ENCODE results near the gene GJB4. TPM values are rescaled to one million over a fixed set of nuclear protein-coding genes. Genes with fewer than 3 reads are reported as not detected.

The GJB4 gene
- total RNA-seq, 1 experiment from 2014 or later: 0.07 TPM

GRCh38 chr1:34750610-34751009 is 8.9 kb upstream of the GJB4 start:
- H3K9me3 Mint-ChIP-seq: no peaks in the 10 kb centered on the region
- POLR2A ChIA-PET: no interaction called here

GRCh38 chr1:34753163-34753562 is 6.4 kb upstream of the GJB4 start:
- Mint-ChIP-seq H3K4me3 (no peak overlapping the region), H3K9me3 (0 out of 2 replicates have a peak, but pooled peaks cover 6% of the 10 kb centered on the region), H3K4me1 (peaks cover 20% of the 10 kb centered on the region), H3K27me3 (ENCODE audit: low read depth) (no peaks in the 10 kb centered on the region), H3K27ac (no peak overlapping the region), H3K36me3 (no peaks in the 10 kb centered on the region)
- ChIA-PET POLR2A (no interaction called here), CTCF (interaction anchor here (0.9 to 5.8 kb wide), 4 partner anchors 10 to 113 kb away, joined by 3 to 45 read pairs (median 4); partner anchors contain the start of gene SMIM12)
- TF ChIP-seq FOXJ3 (CRISPR knock-in tag; IDR thresholded peaks at IDR 0.05; ENCODE audit: borderline replicate concordance): no peak
- TF ChIP-seq ZNF396 (CRISPR knock-in tag; IDR thresholded peaks at IDR 0.05; ENCODE audit: borderline replicate concordance): no peak
- TF ChIP-seq TP53 (CRISPR knock-in tag; IDR thresholded peaks at IDR 0.05): no peak
- TF ChIP-seq NR2C2 (CRISPR knock-in tag; IDR thresholded peaks at IDR 0.05): no peak
- TF ChIP-seq, protein P1, sequence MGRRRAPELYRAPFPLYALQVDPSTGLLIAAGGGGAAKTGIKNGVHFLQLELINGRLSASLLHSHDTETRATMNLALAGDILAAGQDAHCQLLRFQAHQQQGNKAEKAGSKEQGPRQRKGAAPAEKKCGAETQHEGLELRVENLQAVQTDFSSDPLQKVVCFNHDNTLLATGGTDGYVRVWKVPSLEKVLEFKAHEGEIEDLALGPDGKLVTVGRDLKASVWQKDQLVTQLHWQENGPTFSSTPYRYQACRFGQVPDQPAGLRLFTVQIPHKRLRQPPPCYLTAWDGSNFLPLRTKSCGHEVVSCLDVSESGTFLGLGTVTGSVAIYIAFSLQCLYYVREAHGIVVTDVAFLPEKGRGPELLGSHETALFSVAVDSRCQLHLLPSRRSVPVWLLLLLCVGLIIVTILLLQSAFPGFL (CRISPR knock-in tag; IDR thresholded peaks at IDR 0.05; ENCODE audit: borderline replicate concordance): no peak
- DNase-seq (ENCODE audit: low spot score) (no peak), ATAC-seq (no peak)

More at GRCh38 chr1:34750610-34751009, 8.9 kb upstream of the GJB4 start:
- Mint-ChIP-seq H3K27me3 (ENCODE audit: low read depth) (no peaks in the 10 kb centered on the region), H3K4me3 (no peak overlapping the region), H3K4me1 (peaks cover 22% of the 10 kb centered on the region), H3K36me3 (no peaks in the 10 kb centered on the region), H3K27ac (no peak overlapping the region)
- TF ChIP-seq TCF7 (CRISPR knock-in tag; IDR thresholded peaks at IDR 0.05; ENCODE audit: low read depth) (no peak), USF2 (CRISPR knock-in tag; IDR thresholded peaks at IDR 0.05) (no peak), ZNF423 (CRISPR knock-in tag; IDR thresholded peaks at IDR 0.05) (no peak), IRF2 (CRISPR knock-in tag; IDR thresholded peaks at IDR 0.05; ENCODE audit: borderline replicate concordance, low read depth) (no peak), GRHL2 (CRISPR knock-in tag; IDR thresholded peaks at IDR 0.05; ENCODE audit: insufficient replicate concordance, severe bottlenecking) (no peak), ATF6 (CRISPR knock-in tag; IDR thresholded peaks at IDR 0.05) (no peak), ZNF416 (CRISPR knock-in tag; IDR thresholded peaks at IDR 0.05) (no peak), ZNF232 (CRISPR knock-in tag; IDR thresholded peaks at IDR 0.05) (no peak), NR1H2 (CRISPR knock-in tag; IDR thresholded peaks at IDR 0.05) (no peak), JAZF1 (CRISPR knock-in tag; IDR thresholded peaks at IDR 0.05) (no peak)
- TF ChIP-seq, protein P1 (CRISPR knock-in tag; IDR thresholded peaks at IDR 0.05; ENCODE audit: borderline replicate concordance): no peak
- TF ChIP-seq, protein P2, sequence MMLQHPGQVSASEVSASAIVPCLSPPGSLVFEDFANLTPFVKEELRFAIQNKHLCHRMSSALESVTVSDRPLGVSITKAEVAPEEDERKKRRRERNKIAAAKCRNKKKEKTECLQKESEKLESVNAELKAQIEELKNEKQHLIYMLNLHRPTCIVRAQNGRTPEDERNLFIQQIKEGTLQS (CRISPR knock-in tag; conservative IDR thresholded peaks at IDR 0.05): no peak
- CTCF ChIA-PET: interaction anchor here (1.1 to 5.8 kb wide), 4 partner anchors 8 to 204 kb away, joined by 3 to 45 read pairs (median 6); partner anchors contain the start of gene GJB4
- DNase-seq (ENCODE audit: low spot score) (no peak), ATAC-seq (no peak)
